GM19372 (cell line): Measurements from ENCODE around the gene FBXL3.
"Not testable (repeated sequence)": the region's sequence is repeated elsewhere in the genome, so short reads cannot be mapped to it uniquely, and the experiment has no call there.

Experiments used
- ATAC-seq: cut with Tn5 transposase; IDR thresholded peaks from one replicate; pipeline ENCODE4 v1.9.1; 2021; ENCODE audit warnings: mild to moderate bottlenecking, low read depth, moderate library complexity; ENCODE audit not compliant: unreplicated experiment

FBXL3 gene

GRCh38 chr13:76991796-76992547 lies 35.0 kb downstream of the FBXL3 start, which contains the start of gene CLN5:
CLN5 (plus strand) TSS chr13:76992081; CDS start chr13:76992099, 18 bp downstream.
- ATAC-seq = peak; percentile 94

GRCh38 chr13:76991432-76991795 lies 35.5 kb downstream of the FBXL3 start:
- ATAC-seq = peak; percentile 33

- ATAC-seq = no peak
Measured at GRCh38 chr13:76983676-76984075, 43.3 kb downstream of the FBXL3 start.

GRCh38 chr13:76982061-76982460 lies 44.9 kb downstream of the FBXL3 start:
- ATAC-seq = no peak

- ATAC-seq = peak; percentile 100
Measured at GRCh38 chr13:76980075-76980718, 46.8 kb downstream of the FBXL3 start.

GRCh38 chr13:76976929-76977328 lies 50.0 kb downstream of the FBXL3 start:
- no peak for ATAC-seq

GRCh38 chr13:76976490-76976889 lies 50.5 kb downstream of the FBXL3 start:
- no peak for ATAC-seq

GRCh38 chr13:76975863-76976262 lies 51.1 kb downstream of the FBXL3 start:
- no peak for ATAC-seq

GRCh38 chr13:76974618-76974975 lies 52.4 kb downstream of the FBXL3 start:
- ATAC-seq = no peak

- ATAC-seq = no peak
Measured at GRCh38 chr13:76973920-76974617, 52.9 kb downstream of the FBXL3 start.

- ATAC-seq = no peak
Measured at GRCh38 chr13:76971851-76972829, 54.8 kb downstream of the FBXL3 start.

- ATAC-seq = no peak
Measured at GRCh38 chr13:76971215-76971614, 55.7 kb downstream of the FBXL3 start.

GRCh38 chr13:76969488-76970365 lies 57.2 kb downstream of the FBXL3 start:
- no peak for ATAC-seq

GRCh38 chr13:76968041-76968440 lies 58.9 kb downstream of the FBXL3 start:
- ATAC-seq = no peak

- no peak for ATAC-seq
Measured at GRCh38 chr13:76967031-76967430, 59.9 kb downstream of the FBXL3 start.

GRCh38 chr13:76965759-76966421 lies 61.1 kb downstream of the FBXL3 start:
- no peak for ATAC-seq

- not testable (repeated sequence) for ATAC-seq
Measured at GRCh38 chr13:76959734-76960133, 67.2 kb downstream of the FBXL3 start.

GRCh38 chr13:76958841-76959432 lies 68.0 kb downstream of the FBXL3 start:
- no peak for ATAC-seq
